Fibroblast of the aortic adventitia (primary cell): ENCODE measurements around the gene AUTS2. TPM values are rescaled to one million over a fixed set of nuclear protein-coding genes. Genes with fewer than 3 reads are reported as not detected.

ENCODE experiments used
- DNase-seq: peaks from one replicate; pipeline ENCODE4 v3.0.0-alpha.2; 2010; ENCODE audit warnings: low read depth
- H3K4me3 ChIP-seq: 2 replicates; pipeline ENCODE4 v1.5.1; 2011; ENCODE audit warnings: low read depth, mild to moderate bottlenecking, control low read depth, low read length, moderate library complexity
- CTCF ChIP-seq: IDR thresholded peaks from 2 replicates; pipeline ENCODE4 v1.5.1; 2011; ENCODE audit warnings: mild to moderate bottlenecking, low read length, control low read depth, inconsistent platforms; ENCODE audit not compliant: insufficient read depth
- total RNA-seq: library from RNA; depleted of rRNA; stranded (reverse); fragments of >200 nt; gene quantifications from 2 replicates; pipeline ENCODE4 v1.2.3, GENCODE V29; 2012; ENCODE audit warnings: low replicate concordance

AUTS2 gene
- total RNA-seq, 1 donor: 10.7 TPM

- no peak for TF ChIP-seq CTCF
- no peak for DNase-seq
- H3K4me3 ChIP-seq: no peak overlapping the region
Measured at GRCh38 chr7:69593511-69593910, 4.8 kb upstream of the AUTS2 start.

DNA sequence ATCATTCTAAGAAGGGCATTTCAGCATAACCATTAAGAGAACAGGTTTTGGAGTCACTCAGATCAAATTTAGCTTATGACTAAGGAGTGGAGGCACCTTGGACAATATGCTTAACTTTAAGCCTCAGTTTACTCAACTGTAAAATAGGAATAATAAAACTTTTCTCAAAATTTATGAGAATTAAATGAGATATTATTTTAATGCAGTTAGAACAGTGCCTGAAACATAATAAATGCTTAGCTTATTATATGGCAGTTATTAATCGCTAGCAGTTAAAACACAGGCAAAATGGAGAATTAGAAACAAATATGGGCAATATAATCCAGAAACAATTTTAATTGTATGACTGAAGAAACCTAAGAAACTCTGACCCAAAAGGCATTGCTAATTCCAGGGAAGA is 2.9 kb upstream of the AUTS2 start:
- no peak overlapping the region for H3K4me3 ChIP-seq
- no peak for TF ChIP-seq CTCF
- no peak for DNase-seq

GRCh38 chr7:69596056-69596455 is 2.2 kb upstream of the AUTS2 start:
- H3K4me3 ChIP-seq: no peak overlapping the region
- no peak for TF ChIP-seq CTCF
- DNase-seq: no peak

DNA sequence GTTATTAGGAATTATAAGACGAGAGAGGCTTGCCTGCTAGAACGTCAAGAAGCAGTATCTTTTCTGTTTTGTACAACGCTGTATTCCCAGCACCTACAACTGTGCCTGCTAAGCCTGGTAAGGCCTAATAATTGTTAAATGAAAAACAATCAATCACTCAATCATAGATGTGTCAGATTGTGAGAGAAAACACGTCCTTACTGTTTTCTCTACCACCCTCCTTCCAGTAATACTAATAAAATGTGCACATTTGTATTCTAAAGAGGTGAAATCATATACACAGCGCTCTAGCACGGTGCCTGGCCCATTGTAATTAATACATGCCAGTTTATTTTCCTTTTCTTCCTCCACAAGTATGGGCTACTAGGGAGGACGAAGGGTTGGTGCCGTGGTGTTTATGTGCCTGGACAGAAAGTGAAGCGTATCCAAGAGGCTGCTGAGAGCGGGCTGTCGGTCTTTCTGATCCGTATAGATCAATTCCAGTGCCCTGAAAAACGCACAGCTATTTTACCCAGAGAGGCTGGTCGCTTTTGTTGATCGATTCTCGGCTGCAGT is 1.5 kb upstream of the AUTS2 start:
- no peak for TF ChIP-seq CTCF
- no peak for DNase-seq
- peak overlapping the region; percentile 83 for H3K4me3 ChIP-seq

DNA sequence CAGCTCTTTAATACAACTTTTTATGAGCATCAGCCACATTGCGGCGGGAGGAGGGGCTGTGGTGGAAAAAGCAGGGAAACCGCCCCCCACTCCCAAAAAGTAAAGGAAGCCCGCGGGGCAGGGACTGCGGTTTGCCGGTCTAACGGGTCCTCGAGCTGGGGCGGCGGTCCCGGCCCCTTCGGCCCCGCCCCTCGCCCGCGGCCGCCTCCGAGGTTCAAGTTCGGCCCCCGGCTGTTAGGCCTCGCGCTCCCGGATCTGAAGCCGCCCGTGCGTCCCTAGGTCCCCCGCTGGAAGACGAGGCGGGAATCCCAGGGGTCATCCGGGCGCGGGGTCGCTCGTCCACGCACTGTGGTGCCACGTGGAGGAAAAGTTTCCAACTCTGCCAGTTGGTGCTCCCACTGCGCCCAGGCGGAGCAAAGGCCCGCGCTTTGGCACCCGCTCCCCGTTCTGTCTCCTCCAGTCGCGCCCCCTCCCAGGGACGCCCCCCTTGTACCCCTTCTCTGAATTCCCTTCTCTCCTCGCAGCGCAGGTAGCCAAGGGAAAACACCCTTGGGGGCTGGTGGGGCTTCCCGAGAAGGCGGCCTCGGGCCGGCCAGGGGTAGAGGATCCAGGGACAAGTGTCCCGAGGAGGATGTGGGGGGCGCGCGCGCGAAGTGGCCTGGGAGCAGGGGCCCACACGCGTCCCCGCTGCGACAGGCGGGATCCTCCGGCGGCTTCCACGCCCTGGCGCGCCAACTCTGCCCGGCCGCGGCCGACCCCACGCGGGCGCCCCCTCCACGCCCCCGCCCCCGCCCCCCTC is 798 bp upstream of the AUTS2 start:
- TF ChIP-seq CTCF: no peak
- no peak for DNase-seq
- H3K4me3 ChIP-seq: peak overlapping the region; percentile 83

DNA sequence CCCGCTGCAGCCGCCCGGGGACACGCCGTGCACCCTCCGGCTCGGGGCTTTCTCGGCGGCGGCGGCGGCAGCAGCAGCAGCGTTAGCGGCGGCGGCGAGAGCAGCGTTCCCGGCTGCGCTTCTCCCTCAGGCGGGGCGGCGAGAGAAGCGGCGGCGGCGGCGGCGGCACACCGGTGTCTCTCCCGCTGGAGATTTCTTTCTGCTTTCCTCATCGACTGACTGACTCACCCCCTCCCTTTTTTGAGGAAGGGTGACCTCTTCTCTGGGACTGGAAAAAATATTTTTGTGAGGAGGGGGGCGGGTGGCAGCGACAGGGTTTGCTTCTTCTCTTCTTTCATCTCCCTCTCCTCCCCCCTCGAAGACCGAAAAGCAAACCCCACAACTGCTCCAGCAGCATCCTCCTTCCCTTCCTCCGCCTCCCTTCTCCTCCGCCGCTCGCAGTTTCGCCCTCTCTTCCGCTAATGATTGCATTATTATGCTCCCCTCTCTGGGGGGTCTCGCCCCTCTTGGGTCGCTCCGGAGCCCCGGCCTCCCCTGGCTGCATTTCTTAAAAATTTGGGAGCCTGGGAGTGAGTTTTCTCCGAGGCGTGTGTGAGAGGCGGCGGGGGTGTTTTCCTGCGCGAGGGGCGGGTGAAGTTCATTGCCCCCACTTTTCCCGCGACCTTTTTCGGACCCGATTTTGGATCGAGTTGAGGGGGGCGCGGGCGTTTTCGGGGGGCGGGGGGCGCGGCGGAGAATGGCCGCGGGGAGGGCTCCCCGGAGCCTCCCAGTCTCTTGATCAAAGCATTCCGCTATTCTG is 411 bp downstream of the AUTS2 start:
- TF ChIP-seq CTCF: no peak
- no peak for DNase-seq
- H3K4me3 ChIP-seq: peak overlapping the region; percentile 83
